ENCODE measurements around the gene TFIP11. TPM values are rescaled to one million over a fixed set of nuclear protein-coding genes. Genes with fewer than 3 reads are reported as not detected.

TFIP11 gene
- 24.6 and 34.5 TPM in 2 replicates for total RNA-seq

DNA sequence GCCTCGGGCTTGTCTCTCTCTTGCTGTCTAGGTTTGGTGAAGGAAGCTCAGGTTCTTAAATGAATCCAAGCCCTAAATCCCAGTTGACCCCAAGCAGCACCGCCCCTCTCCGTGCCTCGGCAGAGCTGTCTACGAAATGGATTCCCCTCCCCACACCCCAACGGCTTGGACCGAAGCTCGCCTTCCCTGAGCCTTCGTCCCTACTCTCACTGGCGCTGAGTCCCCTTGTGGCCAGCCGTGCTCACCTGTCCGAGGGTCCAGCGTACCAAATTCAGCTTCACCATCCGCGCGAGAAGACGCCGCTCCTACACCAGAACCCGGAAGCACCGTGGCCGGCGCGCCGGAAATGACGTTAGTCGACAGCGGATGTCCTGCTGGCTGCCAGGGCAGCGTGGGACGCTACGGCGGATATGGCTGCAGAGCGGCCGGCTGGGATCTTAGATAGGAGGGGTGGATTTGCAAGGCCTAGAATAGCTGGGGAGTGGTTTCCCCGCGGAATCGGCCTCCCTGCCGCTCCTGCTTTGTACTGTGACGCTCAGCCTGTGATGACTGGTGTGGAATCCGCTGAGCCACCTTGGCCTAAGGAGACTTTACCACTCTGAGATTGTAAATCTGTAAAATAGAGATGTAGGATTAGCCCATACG is at the start of gene TFIP11:
Gene TFIP11 (minus strand): TSS at position 325 of the 645 bp plus-strand sequence. CDS start 2,201 bp downstream, outside the sequence.
- DNase-seq (ENCODE audit: low read depth in 2 of 2) = peak; percentile 95

DNA sequence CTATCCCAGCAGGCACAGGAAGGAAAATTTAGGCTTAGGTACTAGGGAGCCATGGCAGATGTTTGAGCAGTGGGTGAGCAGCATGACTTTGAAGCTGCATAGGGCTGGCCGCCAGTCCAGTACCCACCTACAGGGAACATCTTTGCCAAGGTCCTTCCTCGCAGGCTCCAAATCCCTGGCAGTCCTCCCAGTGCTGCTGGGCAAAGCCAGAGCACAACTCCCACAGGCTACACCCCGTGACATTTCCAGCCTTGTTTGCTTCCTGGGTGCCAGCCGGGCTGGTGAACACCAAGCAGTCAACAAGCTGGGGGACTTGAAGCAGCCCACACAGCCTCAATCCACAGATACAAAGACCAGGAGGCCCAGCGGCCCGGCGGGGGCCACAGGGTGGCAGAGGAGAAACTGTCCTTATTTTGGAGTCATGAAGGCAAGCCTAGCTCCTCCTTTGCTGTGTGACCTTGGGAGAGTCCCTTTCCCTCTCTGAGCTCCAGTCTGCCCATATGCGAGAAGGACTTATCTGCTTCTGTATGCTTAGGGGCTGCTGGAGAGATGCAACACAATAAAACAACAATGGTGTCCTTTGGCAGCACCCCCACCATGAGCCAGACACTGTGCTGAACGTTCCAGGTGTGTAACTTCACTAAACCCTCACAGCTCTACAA is 49.6 kb upstream of the TFIP11 start:
- no peak for DNase-seq (ENCODE audit: low read depth in 2 of 2)

DNA sequence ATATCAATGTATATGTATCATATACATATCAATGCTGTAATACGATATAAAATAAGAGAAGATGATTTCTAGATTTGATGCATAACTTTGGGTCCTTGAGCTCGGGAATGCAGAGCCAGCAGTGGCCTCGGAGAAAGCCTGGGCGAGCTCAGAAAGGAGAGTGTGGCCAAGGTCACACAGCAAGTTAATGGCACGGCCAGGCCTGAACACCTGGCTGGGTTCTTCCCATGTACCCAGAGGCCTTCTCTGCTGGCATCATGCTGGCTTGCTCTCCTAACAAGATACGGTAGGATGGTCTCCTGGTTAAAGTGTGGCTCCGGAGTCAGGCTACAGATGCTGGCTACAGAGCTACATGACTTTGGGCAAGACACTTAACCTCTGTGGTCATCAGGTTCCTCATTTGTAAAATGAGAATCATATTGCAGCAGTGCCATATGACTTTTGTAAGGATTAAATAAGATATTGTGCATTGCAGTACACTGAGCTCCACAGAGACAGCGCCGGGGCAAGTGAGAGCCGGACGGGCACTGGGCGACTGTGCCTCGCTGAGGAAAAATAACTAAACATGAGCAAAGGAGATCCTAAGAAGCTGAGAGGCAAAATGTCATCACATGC is 47.8 kb upstream of the TFIP11 start:
- DNase-seq (ENCODE audit: low read depth in 2 of 2) = no peak

DNA sequence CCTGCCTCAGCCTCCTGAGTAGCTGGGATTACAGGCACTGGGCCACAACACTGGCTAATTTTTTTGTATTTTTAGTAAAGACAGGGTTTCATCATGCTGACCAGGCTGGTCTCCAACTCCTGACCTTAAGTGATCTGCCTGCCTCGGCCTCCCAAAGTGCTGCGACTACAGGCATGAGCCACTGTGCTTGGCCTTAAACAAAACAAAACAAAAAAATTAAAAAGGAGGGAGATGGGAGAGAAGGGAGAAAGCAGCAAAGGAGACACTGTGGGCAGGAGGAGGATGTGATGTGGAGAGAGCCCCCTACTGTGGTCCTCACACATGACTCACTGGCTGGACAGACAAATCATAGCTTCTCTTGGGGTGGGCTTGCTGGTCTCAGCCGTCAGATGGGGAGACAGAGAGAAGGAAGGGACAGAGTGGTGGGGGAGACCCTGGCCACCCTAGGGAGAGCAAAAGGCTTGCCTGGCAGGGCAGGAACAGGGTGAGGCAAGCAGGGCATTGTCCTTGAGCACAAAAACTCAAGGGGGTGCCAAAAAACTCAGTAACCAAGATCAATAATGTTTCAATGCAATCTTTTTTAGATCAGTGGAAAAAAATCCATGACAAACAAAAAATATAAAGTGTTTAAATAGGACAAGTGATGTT is 46.1 kb upstream of the TFIP11 start:
- DNase-seq (ENCODE audit: low read depth in 2 of 2) = no peak

DNA sequence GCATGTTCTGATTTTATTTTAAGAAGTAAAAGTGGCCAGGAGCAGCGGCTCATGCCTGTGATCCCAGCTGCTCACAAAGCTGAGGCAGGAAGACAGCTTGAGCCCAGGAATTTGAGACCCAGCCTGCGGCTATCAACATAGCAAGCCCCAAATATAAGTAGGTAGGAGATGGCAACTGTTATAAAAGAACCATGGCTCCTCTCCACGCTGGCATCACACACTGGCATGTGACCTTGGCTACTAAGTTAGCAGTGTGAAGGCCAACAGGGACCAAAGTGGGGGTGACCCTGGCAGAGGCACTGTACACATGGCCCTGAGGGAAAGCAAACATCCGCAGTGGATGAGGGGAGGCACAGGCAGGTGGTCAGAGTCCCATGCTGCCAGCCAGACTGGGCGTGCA is 44.6 kb upstream of the TFIP11 start:
- no peak for DNase-seq (ENCODE audit: low read depth in 2 of 2)

DNA sequence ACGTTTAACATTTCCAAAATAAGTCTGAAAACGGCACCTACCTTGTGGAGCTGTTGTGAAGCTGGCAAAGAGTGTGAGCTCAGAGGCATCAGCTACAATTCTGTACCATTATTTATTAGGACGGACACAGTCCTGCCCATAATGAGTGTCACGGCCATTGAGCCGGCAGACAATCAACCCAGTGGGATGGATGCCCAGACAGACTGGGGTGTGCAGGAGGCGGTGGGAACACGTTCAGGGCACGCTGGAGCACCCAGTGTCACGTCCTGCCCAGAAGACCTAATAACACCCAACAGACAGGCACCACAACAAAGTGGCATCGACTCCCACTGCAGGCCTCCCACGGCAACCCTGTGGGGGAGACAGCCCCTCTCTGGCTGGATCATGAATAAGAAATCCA is 43.2 kb upstream of the TFIP11 start:
- DNase-seq (ENCODE audit: low read depth in 2 of 2) = no peak

DNA sequence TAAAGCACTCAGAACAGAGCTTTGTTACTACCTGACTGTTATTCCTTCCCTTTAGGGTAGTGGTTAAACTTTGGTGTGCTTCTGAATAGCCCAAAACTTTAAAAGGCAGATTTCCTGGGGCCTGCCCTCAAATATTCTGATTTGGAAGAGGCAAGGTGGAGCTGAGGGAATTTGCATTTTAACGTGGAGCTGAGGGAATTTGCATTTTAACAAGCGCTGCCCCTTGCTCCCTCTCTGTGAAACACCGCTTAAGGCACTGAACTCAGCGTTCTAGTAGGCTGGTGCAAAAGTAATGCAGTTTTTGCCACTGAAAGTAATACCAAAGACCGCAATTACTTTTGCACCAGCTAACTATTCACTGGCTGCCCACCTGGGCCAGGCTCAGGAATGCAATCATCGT is 42.7 kb upstream of the TFIP11 start:
- no peak for DNase-seq (ENCODE audit: low read depth in 2 of 2)

DNA sequence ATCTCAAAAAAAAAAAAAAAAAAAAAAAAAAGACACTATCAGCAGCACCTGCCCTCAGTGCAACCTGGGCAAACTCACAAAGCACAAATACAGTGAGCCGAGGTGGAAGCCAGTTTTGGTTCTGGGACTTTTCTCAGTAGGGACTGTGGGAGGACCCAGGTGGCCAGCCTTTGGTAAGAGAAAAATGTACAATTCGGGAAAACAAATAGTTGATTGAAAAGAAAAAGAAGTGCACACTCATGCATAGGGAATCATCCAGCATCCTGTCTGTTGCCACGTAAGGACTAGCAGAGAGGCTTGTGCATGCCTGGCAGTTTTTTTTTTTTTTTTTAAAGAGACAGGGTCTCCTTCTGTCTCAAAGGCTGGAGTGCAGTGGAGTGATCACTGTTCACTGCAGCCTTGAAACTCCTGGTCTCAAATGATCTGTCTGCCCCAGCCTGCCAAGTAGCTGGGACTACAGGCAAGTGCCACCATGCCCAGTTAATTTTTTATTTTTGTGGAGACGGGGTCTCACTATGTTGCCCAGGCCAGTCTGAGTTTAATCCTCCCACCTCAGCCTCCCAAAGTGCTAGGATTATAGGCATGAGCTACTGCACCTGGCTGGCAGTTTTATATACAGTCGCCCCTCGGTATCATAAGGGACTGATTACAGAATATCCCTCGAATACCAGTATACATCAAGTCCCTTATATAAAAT is 40.9 kb upstream of the TFIP11 start:
- DNase-seq (ENCODE audit: low read depth in 2 of 2) = peak; percentile 56 to 85

DNA sequence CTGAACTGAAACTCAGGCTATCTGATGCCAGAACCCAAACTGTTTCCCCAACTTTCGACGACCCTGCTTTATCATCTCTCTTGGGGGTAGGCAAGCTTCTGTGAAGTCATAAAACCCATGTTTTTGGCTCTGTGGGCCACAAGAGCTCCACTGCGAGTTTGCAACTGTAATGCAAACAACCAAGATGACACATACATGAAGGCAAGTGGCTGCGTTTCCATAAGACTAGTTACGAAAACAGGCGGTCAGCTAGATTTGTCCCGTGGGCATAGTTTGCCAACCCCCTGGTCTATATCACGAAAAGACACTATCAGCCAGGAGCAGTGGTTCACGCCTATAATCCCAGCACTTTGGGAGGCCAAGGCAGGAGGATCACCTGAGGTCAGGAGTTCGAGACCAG is 40.2 kb upstream of the TFIP11 start:
- no peak for DNase-seq (ENCODE audit: low read depth in 2 of 2)

DNA sequence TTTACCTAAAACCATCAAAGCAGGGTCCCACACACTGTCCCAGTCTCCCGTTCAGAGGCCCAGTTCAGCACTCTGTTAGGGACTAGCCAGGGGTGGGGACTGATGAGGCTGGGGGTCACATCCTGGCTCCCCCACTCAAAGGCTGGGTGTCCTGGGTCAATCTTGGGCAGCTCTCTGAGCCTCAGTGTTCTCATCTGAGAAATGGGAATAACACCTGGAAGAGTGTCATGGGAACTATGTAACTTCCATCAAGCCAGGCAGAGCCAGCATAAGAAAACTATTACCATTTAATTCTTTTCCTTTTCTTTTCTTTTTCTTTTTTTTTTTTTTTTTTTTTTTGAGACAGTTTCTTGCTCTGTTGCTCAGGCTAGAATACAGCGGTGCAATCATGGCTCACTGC is 39.3 kb upstream of the TFIP11 start:
- no peak for DNase-seq (ENCODE audit: low read depth in 2 of 2)

DNA sequence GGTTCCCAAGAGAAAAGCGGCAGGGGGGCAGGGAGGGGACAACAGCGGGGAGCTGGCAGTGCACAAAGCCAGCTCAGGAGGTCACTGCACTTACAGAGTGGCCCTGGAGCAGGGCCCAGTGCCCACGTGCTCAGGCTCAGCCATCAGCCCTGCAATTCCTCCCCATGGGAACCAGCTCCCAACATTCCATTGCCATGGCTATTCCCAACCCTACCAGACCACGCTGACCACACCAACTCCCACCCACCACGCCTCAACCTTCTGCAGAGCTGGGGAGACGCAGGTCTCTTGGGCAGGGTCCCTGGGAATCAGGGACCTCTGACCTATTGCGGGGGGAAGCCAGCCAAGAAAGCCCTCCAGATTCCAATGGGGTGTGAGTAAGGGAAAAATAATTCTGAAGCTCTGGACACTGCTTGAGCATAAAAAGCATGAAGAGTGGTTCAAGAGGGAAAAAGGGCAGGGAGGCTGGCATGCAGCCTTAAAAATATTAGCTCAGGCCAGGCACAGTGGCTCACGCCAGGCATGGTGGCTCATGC is 38.3 kb upstream of the TFIP11 start:
- peak; percentile 21 to 85 for DNase-seq (ENCODE audit: low read depth in 2 of 2)

DNA sequence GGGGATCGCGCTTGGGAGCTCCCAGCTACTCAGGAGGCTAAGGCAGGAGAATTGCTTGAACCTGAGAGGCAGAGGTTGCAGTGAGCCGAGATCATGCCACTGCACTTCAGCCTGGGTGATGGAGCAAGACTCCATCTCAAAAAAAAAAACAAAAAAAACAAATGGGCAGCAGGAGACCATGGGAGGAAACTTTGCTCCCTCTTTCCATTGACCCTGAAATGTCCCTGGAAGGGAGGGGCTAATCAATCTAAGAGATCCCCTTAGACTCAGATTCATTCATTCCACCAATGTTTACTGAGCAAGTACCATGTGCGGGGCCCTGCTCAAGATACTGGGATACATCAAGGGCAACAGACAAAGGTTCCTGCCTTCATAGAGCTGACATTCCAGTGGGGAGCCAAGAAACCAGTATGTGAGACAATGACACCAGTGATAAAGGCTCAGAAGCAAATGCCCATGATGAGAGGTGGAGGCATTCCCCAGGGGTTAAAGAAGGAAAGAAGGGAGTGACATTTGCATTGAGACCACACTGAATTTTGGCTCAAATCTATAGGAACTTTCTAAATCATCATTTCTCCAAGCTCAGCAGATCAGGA is 37.7 kb upstream of the TFIP11 start:
- no peak for DNase-seq (ENCODE audit: low read depth in 2 of 2)

DNA sequence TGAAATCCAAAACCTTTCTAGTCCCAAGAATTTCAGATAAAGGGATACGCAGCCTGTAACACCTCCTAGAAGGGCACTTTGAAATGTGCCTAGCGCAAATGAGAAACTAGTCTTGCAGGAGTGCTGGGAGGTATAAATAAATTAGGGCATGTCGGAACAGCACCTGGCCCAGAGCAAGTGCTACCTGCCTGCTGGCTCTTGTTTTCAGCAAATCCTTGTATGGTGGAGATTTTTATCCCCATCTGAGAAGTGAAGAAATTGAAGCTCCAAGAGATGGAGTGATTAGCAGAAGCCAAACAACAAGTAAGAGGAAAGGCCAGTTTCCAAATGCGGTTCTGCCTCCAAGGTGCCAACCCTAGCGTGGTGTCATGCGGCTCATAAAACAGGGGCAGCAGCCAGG is 36.7 kb upstream of the TFIP11 start:
- DNase-seq (ENCODE audit: low read depth in 2 of 2) = no peak

DNA sequence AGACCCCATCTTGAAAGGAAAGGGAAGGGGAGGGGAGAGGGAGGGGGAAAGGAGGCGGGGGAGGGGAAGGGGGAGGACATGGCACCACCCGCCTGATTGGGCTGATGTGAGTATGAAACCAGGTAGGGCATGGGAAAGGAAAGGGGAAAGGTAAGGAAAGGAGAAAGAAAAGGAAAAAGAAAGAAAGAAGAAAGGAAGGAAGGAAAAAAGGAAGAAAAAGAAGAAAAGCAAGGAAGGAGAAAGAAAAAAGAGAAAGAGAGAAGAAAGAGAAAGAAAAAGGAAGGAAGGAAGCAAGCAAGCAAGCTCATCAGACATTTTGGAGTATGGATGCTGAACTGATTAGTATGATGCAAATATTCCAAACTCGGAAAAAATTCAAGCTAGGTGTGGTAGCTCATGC is 36.0 kb upstream of the TFIP11 start:
- no peak for DNase-seq (ENCODE audit: low read depth in 2 of 2)

DNA sequence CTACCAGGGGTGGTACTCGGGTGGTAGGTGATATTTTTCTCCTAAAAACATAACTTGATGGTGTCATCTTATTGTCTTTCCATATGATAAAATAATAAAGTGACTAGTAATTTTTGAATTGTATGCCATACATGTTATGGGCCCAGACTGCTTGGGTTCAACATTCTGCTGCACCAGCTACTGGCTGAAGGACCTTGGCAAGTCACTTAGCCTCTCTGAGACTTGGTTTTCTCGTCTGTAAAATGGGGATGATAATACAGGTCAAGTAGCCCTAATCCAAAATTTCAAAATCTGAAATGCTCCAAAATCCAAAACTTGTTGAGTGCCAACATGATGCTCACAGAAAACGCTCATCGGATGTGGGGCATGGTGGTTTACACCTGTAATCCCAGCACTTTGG is 35.6 kb upstream of the TFIP11 start:
- DNase-seq (ENCODE audit: low read depth in 2 of 2) = no peak

DNA sequence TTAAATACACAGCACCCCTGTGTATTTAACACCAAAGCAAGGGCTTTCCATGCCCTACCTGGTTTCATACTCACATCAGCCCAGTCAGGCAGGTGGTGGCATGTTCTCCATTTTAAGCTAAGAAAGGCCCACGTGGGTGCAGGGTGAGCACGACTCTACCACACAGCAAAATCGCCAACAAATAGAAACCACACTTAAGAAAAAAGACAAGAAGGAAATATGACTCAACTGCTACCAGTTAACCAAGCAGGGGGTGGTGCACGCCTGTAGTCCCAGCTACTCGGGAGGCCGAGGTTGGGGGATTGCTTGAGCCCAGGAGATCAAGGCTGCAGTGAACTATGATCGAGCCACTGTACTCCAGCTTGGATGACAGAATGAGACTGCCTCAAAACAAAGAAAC is 35.2 kb upstream of the TFIP11 start:
- DNase-seq (ENCODE audit: low read depth in 2 of 2) = peak in 1 of 2 donors; percentile 23

DNA sequence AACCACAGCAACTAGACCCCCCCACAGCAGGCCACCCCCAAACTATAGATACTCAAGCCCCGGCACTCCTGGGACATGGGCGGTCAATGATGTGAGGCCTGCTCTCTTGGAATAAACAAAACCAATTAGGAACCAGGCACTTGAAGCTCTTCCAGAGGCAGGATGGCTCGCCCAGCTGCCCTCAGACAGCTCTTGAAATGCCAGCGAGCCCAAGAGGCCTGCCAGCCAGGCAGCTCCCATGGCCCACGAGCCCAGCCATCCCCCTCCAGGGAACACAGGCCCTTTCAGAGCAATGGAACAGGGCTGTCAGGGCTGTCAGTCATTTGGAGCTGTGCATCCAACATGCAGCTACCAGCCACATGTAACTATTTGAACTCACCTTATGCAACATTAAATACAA is 34.0 kb upstream of the TFIP11 start:
- DNase-seq (ENCODE audit: low read depth in 2 of 2) = no peak

DNA sequence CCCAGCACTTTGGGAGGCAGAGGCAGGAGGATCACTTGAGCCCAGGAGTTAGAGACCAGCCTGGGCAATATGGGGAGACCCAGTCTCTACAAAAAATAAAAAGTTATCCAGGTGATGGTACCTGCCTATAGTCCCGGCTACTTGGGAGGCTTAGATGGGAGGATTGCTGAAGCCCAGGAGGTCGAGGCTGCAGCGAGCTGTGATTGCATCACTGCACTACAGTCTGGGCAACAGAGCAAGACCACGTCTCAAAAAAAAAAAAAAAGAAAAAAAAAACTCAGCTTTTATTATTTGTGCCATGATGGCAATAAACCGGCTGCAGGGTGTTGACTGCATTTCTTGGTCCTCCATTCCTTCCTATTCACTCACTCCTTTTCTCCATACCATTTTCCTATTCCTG is 33.6 kb upstream of the TFIP11 start:
- no peak for DNase-seq (ENCODE audit: low read depth in 2 of 2)

DNA sequence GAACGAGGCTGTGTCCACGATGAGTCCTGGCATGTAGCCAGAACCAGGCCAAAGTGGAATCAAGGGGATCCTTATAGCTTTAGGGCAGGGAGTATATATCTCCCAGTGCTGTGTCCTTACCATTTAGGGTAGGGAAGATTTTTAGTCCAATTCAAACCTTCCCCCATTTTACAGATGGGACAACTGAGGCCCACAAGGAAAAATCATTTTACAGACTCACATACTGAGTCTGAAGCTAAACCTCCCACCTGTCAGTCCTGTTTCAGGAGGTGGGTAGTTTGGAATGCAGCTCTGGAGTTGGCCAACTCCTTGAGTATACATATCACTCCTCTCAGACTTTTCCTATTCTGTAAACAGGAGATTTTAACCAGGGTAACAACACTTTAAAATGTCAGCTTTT is 33.1 kb upstream of the TFIP11 start:
- no peak for DNase-seq (ENCODE audit: low read depth in 2 of 2)

DNA sequence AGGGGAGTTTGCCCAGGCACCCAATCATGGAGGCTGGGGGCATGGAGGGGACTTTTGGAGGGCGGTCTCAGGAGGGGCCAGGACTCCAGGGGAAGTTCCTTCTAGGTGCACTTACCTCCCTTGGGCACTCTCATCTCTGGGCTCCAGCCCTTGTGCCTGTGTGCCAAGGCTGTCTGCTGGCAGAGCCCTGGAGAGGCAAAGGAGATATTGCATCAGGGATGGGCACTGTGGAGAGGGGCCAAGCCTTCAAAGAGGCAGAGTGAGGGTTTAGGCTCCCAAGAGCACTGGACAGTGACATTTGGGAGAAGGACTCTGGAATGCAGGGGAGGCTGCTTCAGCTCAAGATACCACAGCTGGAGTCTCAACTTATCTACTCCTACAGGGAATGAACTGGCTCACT is 32.2 kb upstream of the TFIP11 start:
- no peak for DNase-seq (ENCODE audit: low read depth in 2 of 2)

DNA sequence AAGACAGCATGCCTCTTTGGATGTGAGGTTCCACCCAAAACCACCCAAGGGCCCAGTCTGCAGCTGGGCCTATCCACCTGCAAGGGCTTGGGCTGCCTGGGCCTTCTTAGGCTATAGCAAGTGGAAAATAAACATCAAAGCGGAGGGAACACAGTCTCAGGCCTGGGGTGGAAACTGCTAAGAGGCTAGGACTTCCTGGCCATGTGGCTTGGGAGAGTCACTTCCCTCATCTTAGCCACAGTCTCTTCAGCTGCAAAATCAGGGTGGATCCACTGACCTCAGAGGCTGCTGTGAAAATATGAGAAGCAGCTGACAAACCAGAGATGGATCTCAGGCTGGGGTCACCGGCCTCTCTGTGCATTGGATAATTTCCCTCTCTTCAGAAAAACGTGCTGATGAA is 30.6 kb upstream of the TFIP11 start:
- peak in 1 of 2 donors; percentile 58 for DNase-seq (ENCODE audit: low read depth in 2 of 2)

Data from lung microvascular endothelial cell (primary cell).